IPS-NIHi7 (cell line): Measurements from ENCODE around the gene SETD2.
"Not testable (repeated sequence)": the region's sequence is repeated elsewhere in the genome, so short reads cannot be mapped to it uniquely, and the experiment has no call there.

Experiments used
- DNase-seq: peaks from one replicate; pipeline ENCODE4 v3.0.0; 2012; ENCODE audit warnings: mixed read lengths; ENCODE audit errors: extremely low spot score

Gene SETD2

DNA sequence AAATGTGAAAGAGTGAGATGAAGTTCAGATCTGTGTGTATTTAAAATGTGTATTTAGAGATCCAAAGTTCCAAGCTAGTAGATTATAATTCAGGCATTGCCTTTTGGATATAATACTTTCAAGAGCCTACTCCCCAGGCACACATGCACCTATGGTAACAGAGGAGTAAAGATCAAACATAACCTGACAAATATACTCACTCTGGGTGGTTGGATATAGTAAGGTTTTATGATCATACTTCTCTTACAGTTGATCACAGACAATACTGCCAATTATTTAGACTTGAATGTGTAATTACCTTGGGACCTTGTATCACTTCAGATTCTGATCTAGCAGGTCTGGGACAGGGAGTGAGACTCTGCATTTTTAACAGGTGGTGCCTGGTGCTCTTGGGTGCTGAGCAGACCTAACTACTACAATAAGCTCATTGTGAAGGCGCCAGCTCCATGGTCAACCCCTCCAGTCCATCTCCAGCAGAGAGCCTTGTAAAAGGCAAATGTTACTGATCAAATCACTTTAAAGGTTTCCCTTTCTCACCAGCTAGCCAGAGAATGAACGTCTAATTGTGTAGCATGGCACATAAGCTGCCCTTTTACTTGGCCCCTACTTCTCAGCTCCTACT lies 128.9 kb downstream of the SETD2 start:
- no peak for DNase-seq

GRCh38 chr3:47031041-47031440 lies 132.9 kb downstream of the SETD2 start:
- DNase-seq = not testable (repeated sequence)

GRCh38 chr3:47028667-47029066 lies 135.2 kb downstream of the SETD2 start:
- DNase-seq = no peak

- DNase-seq = no peak
Measured at GRCh38 chr3:47028146-47028545, 135.8 kb downstream of the SETD2 start.

- DNase-seq = not testable (repeated sequence)
Measured at GRCh38 chr3:47026432-47026831, 137.5 kb downstream of the SETD2 start.

DNA sequence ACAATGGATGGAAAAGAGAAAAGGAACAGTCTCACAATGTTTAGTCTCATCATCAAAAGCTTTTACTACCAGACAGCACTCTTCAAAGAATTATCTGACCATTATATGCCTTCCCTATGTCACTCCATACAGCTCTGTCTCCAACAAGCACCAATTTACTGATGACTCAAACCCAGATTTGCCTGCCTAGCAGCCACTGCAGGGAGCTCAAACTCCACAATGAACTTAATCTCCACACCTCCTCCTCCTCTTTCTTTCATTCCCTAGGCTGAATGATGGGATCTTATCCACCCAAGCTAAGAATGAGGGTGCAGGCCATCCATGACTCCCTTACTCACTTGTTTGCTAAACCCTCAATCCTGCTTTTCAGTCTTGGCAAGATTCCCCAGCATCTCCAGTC lies 139.0 kb downstream of the SETD2 start:
- DNase-seq = peak; percentile 35

DNA sequence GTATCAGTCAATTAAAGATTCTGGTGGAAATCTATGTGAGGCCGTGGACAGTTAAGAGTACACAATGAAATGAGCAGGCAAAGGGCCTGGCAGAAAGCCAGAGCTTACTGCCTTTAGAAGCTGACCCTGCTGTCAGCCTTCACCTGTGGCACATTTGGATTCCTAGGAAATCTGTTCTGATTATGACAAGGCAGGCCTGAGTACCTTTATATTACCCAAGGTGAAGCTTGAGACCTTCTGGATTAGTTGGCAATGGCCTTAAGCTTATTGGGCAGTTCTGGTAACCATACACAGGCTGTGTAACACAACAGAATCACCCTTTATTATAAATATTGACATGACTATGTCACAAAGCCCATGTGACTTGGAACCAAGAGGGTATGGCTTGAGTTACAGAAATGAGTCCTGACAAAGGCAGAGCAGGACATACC lies 141.3 kb downstream of the SETD2 start:
- DNase-seq = no peak

DNA sequence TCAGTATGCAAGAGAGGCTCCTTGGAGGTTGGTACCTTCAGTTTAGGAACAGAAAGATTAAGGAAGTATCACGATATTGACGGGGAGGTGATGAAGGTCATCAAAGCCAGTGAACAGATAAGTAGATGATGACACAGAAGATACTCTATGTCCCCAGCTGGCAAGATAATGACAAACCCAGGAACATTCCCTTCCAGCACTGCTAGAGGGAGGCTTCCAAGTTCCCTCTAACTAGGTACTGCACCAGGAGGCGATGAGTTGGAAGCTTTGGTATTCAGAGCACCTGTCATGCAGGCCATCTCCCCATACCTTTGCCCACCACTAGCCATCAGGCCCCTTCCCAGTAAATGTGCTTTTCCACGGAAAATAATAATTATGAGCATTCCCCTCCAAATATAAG lies 143.6 kb downstream of the SETD2 start:
- DNase-seq = no peak

DNA sequence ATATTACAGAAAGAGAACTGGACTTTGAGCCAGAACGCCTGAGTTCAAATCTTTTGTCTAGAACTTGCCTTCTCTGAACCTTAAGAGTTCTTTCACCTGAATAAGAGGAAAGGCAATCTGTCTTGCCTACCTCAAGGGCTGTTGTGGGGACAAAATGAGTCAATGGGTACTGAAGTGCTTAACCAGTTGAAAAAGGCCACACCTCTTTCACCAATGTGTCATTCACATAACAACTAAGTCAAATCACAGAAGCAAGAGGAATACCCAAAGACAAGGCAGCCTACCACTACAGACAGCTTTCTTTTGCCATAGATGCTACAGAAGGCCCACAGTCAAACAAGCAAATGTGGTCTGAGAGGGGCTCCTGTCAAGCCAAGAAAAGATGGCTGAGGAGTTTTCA lies 144.7 kb downstream of the SETD2 start:
- no peak for DNase-seq

- no peak for DNase-seq
Measured at GRCh38 chr3:47018269-47018611, 145.7 kb downstream of the SETD2 start.

DNA sequence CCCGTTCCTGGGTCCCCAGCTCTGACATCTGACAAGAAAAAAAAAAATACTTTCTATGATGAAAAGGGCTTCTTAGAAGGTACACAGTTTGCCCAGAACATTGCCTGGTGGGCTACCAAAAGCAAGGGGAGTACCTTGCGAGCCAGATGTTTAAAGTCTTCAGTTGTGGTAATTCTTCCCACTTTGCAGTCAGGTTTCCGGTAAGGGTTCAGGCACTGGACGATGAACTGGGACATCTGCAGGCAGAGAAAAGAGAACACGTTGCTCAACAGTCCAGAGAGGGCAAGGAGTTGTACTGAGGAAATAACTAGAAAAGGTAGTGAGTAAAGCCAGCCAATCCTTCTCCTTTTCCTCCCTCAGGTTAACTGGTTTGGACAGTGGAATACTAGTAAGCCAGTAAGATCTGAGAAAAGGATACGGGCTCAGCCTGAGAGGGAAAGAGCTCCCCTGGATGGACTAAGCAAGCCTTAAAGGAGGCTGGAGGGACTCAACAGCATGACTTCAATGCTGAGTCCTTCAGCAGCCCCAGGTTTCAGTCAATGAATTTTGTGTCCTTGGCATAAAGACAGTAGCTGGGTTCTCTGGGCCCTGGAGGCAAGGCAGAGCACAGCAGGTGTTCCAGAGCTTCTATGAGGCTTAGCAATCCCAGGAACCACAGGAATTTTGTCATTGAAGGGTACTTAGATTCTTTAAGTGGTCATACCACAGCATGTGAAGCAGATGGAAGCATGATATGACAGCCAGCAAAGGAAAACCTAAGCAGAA lies 146.2 kb downstream of the SETD2 start:
- DNase-seq = no peak

DNA sequence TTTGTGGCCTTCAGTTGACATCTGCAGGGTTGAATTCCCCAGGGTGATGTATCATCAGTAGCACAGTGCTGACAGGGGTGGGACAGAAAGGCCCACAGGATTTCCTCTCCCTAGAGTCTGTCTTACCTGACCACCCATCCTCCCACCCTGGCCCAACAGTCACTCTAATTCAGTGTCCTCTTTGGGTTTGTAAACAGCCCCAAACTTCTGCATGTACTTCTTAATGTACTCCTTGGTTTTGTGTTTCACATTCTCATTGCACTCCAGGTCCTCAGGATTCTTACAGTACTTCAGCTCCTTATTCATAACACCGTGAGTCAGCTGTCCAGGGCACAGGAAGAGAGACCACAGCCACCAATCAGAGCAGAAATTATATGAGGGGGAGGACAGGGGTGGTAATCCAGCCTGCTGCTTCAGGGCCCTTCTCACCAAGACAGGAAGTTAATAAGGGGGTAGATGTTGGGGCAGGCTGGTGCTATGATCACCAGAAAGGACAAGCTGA lies 146.9 kb downstream of the SETD2 start:
- DNase-seq = no peak

DNA sequence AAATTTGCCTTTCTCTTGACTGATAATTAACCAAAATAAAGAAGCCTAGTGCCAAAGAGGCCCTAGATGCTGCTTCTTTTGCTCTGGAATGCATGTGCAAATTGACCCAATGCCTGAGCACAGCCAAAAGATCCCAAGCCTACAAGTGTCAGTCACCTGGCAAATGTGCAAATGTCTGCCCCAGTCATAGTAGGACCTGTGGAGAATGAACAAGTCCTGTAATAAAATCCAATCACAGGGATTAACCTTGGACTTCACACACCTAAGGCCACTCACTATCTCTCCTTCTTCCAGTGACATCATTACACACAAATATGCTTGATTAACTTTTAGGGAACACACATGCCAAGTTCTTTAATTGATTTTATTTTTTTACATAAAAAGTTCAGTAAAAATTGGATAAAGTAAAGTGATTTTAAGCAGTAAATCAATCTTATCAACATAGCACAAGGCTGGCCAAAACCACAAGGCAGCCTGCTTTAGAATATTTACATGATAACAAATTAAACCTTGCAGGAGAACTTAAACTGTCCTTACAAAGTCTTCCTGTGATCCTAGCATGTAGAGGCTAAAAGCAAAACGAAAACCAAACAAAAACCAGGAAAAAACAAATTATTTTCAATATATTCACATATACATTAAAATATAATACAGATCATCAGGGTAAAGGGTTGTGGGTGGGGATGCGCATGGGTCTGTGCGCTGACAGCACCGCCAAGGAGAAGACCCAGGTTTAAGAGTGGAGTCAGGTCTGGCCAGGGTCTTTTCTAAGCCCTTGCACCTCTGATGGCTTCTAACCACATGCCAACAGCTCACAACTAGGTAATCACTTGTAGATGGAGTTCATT lies 147.6 kb downstream of the SETD2 start:
- DNase-seq = no peak

- DNase-seq = no peak
Measured at GRCh38 chr3:47015151-47015550, 148.8 kb downstream of the SETD2 start.

- no peak for DNase-seq
Measured at GRCh38 chr3:47014036-47014435, 149.9 kb downstream of the SETD2 start.

GRCh38 chr3:47013231-47013630 lies 150.7 kb downstream of the SETD2 start:
- DNase-seq = no peak

DNA sequence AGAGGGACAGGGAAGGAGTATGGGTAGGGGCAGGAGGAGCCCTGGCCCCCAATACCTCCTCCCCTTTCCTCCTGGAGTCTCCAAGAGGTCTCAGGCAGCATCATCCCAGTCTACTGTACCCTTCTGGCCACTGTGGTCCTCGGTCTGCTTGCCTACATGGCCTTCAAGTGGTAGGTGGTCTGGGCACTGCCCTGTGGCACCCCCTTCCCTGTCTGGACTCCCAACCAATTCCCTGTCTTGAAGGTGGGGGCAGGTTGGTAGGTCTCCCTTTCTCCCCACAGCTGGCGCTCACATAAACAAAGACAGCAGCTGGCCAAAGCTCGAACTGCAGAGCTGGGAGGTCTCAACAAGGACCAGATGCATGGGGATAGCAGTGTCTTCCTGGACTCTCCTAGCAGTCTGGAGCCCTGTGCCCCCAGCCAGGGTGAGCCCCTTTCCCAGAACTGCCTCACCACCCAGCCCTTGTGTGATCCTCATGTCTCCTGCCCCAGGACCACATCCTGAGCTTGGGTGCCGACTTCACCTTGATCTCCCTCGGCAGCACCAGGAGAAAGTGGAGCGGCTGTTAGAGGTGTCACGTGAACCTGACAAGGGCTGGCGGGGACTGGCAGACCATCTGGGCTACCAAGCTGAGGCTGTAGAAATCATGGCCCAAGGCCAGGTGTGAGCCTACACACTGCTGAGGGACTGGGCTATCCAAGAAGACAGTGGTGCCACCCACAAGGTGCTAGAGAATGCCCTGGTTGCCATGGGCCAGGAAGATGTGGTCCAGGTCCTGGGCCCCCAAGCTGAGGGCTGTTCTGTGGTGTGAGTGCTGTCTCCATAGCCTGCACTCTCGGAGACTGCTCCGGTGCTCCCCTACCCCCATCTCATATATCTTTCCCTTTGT lies 151.3 kb downstream of the SETD2 start:
- no peak for DNase-seq

DNA sequence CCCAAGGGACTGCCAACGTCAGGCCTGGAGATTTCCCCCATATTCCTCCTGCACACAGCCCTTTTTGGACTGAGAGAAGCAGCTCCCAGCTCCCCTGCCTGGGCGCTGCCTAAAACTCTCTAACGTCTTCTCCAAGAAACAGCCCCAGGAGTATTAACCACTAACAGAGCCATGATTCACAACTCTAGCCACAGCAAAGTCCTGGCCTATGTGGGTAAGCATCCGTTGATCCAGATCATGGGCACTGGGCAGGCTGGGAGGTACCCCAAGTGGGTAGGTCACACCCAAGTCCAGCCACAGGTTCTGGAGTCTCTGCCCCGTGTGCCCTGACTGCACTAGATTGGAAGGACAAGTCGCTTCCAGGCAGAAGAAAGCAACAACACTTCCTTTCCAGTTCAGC lies 152.5 kb downstream of the SETD2 start:
- no peak for DNase-seq

DNA sequence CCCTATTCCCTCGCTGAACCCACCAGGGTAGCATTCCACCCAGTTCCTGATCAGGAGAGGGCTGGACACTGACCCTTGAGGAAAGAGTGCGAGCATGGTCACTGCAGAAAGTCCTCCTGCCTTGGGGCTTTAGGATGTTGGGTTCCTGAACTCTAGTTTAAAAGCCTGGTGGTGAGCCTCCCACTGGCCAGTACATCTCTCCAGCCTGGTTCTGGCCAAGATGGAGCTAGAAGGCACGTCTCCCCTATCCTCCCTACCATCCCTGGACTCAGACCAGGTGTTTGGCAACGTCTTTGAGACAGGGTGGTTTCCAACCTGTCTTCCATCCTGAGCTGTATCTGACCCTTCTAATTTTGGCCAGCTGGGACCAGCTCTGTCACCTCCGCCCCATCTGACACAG lies 153.0 kb downstream of the SETD2 start:
- no peak for DNase-seq

- peak; percentile 39 for DNase-seq
Measured at GRCh38 chr3:47010111-47010712, 153.7 kb downstream of the SETD2 start.
